HCT116 (cell line): ENCODE measurements around the gene CFAP410. TPM values are rescaled to one million over a fixed set of nuclear protein-coding genes. Genes with fewer than 3 reads are reported as not detected.

Experiments used
- ATAC-seq: fragments of 200-7000 bp; cut with Tn5 transposase; 2 replicates; pipeline ENCODE4 v1.9.1; 2020; ENCODE audit warnings: mild to moderate bottlenecking, moderate library complexity
- BruUV-seq: library from RNA; stranded (reverse); fragments of 400-500 nt; replicated peaks from 2 replicates; lab custom pipeline; 2021; lab: Mats Ljungman, UMichigan
- CTCF ChIA-PET: fragments of 300-600 bp; sonication (Branson Sonifier 250); formaldehyde crosslinking; loops from one replicate; lab custom pipeline; 2021; ENCODE audit warnings: antibody characterized with exemption; lab: Charles Lee
- POLR2A ChIA-PET: fragments of 300-600, 350-600 bp; sonication (Branson Sonifier 250); formaldehyde crosslinking; loops from one replicate; lab custom pipeline; 2021; ENCODE audit warnings: antibody characterized with exemption; lab: Charles Lee
- RAD21 ChIA-PET, 2 experiments: fragments of 300-600 bp; sonication (Branson Sonifier 250); formaldehyde crosslinking; loops; one replicate each; lab custom pipeline; 2023; ENCODE audit warnings: low total read pairs in 2 of 2; ENCODE audit not compliant: uncharacterized antibody in 2 of 2, unreplicated experiment in 2 of 2, low non-redundant PET in 1 of 2; lab: Charles Lee
- DNase-seq: peaks from one replicate; pipeline ENCODE4 v3.0.0-alpha.2; 2010; ENCODE audit warnings: low read depth, low spot score
- H2AFZ ChIP-seq: fragments of 200-600 bp; shearing (Covaris generic), sonication (generic); 2 replicates; pipeline ENCODE4 v1.6.1; 2017; ENCODE audit warnings: low read depth, mixed run types, mixed read lengths, antibody characterized with exemption, low read length; ENCODE audit not compliant: poor library complexity, severe bottlenecking
- H3K27ac ChIP-seq: 2 replicates; pipeline ENCODE4 v1.5.1; 2012; ENCODE audit warnings: low read depth, low read length
- H3K27me3 ChIP-seq: fragments of 200-600 bp; sonication (generic); 2 replicates; pipeline ENCODE4 v1.6.1; 2016; ENCODE audit warnings: mixed run types, low read length, mixed read lengths; ENCODE audit not compliant: insufficient read depth
- H3K36me3 ChIP-seq, 2 experiments: fragments of 200-500 bp in 1 of 2; fragments of 200-600 bp in 1 of 2; sonication (Bioruptor generic) in 1 of 2; sonication (generic) in 1 of 2; 2 replicates each; pipeline versions ENCODE4 v1.5.1 to v1.6.1; 2014 to 2016; ENCODE audit warnings: low read length in 2 of 2, inconsistent platforms in 1 of 2, mixed read lengths in 1 of 2, mixed run types in 1 of 2; ENCODE audit not compliant: insufficient read depth in 2 of 2, control insufficient read depth in 1 of 2
- H3K4me1 ChIP-seq, 2 experiments: fragments of 200-600 bp in 1 of 2; sonication (generic) in 1 of 2; 2 replicates each; pipeline versions ENCODE4 v1.5.1 to v1.6.1; 2012 to 2017; ENCODE audit warnings: low read length in 2 of 2, inconsistent platforms in 1 of 2, mild to moderate bottlenecking in 1 of 2, mixed read lengths in 1 of 2, mixed run types in 1 of 2, moderate library complexity in 1 of 2; ENCODE audit not compliant: insufficient read depth in 2 of 2, control insufficient read depth in 1 of 2
- H3K4me2 ChIP-seq: fragments of 200-600 bp; sonication (generic); 2 replicates; pipeline ENCODE4 v1.6.1; 2017; ENCODE audit warnings: mixed run types, low read length, mixed read lengths
- H3K4me3 ChIP-seq, 2 experiments: fragments of 200-600 bp in 1 of 2; sonication (generic) in 1 of 2; replicated peaks in 1 of 2; 2 replicates each; pipeline ENCODE4 v1.5.1; 2011 to 2016; ENCODE audit warnings: low read length in 2 of 2, control low read depth in 1 of 2, low read depth in 1 of 2, mild to moderate bottlenecking in 1 of 2, mixed read lengths in 1 of 2, mixed run types in 1 of 2
- H3K79me2 ChIP-seq: fragments of 200-600 bp; sonication (generic); 2 replicates; pipeline ENCODE4 v1.6.1; 2017; ENCODE audit warnings: mild to moderate bottlenecking, mixed run types, low read length, moderate library complexity, mixed read lengths; ENCODE audit not compliant: insufficient read depth
- H3K9ac ChIP-seq: fragments of 200-600 bp; sonication (generic); 2 replicates; pipeline ENCODE4 v1.6.1; 2016; ENCODE audit warnings: low read length, mixed read lengths
- H3K9me2 ChIP-seq: fragments of 200-600 bp; sonication (generic), shearing (Covaris generic); 2 replicates; pipeline ENCODE4 v1.6.1; 2017; ENCODE audit warnings: mixed run types, mild to moderate bottlenecking, moderate library complexity; ENCODE audit not compliant: insufficient read depth
- H3K9me3 ChIP-seq, 2 experiments: fragments of 200-500 bp in 1 of 2; fragments of 200-600 bp in 1 of 2; sonication (Bioruptor generic) in 1 of 2; sonication (generic) in 1 of 2; 2 replicates each; pipeline ENCODE4 v1.6.1; 2014 to 2017; ENCODE audit warnings: low read length in 2 of 2, mixed read lengths in 2 of 2, inconsistent platforms in 1 of 2, low read depth in 1 of 2, mild to moderate bottlenecking in 1 of 2, mixed run types in 1 of 2, moderate library complexity in 1 of 2; ENCODE audit not compliant: control insufficient read depth in 1 of 2, insufficient read depth in 1 of 2
- H4K20me1 ChIP-seq: fragments of 200-600 bp; sonication (generic), shearing (Covaris generic); 2 replicates; pipeline ENCODE4 v1.6.1; 2017; ENCODE audit warnings: mixed run types, mild to moderate bottlenecking, moderate library complexity; ENCODE audit not compliant: insufficient read depth
- CBX3 ChIP-seq: IDR thresholded peaks from 2 replicates; pipeline ENCODE4 v1.6.1; 2012; ENCODE audit warnings: low read depth
- EZH2 ChIP-seq: fragments of 200-600 bp; sonication (generic); IDR thresholded peaks from 2 replicates; pipeline ENCODE4 v1.6.1; 2017; ENCODE audit warnings: antibody characterized with exemption, mixed run types
- POLR2A ChIP-seq: IDR thresholded peaks from 2 replicates; pipeline ENCODE4 v1.7.0; 2011; ENCODE audit warnings: borderline replicate concordance; ENCODE audit not compliant: insufficient read depth, insufficient read length; ENCODE audit errors: extremely low read depth
- SIN3A ChIP-seq: IDR thresholded peaks from 2 replicates; pipeline ENCODE4 v1.6.1; 2012; ENCODE audit warnings: low read depth
- ZNF274 ChIP-seq: fragments of 200-500 bp; sonication (Bioruptor generic); IDR thresholded peaks from 2 replicates; pipeline ENCODE4 v1.6.1; 2014; ENCODE audit warnings: mild to moderate bottlenecking, low read depth, low read length, inconsistent platforms
- intact Hi-C: fragments of 100-400 bp; cut with micrococcal nuclease; formaldehyde crosslinking; loops from 2 replicates; pipeline ENCODE4 v1.10.0; 2022
- total RNA-seq: library from RNA; stranded (reverse); gene quantifications from one replicate; pipeline ENCODE4 v1.2.1, GENCODE V29; 2021; ENCODE audit not compliant: unreplicated experiment
- TF ChIP-seq, protein P1 (sequence below): IDR thresholded peaks from 2 replicates; pipeline ENCODE4 v1.6.1; 2012
- TF ChIP-seq, protein P2 (sequence below), 3 experiments: fragments of 200-600 bp in 1 of 3; sonication (generic) in 1 of 3; IDR thresholded peaks in 2 of 3; conservative IDR thresholded peaks in 1 of 3; 2 replicates each; pipeline ENCODE4 v1.5.1; 2012 to 2017; ENCODE audit warnings: low read depth in 2 of 3, low read length in 2 of 3, antibody characterized with exemption in 1 of 3, borderline replicate concordance in 1 of 3, control low read depth in 1 of 3, mild to moderate bottlenecking in 1 of 3, mixed read lengths in 1 of 3, mixed run types in 1 of 3, moderate library complexity in 1 of 3; ENCODE audit not compliant: insufficient read depth in 1 of 3

CFAP410 gene
- total RNA-seq, 1 experiment from 2014 or later: 15.3 TPM

DNA sequence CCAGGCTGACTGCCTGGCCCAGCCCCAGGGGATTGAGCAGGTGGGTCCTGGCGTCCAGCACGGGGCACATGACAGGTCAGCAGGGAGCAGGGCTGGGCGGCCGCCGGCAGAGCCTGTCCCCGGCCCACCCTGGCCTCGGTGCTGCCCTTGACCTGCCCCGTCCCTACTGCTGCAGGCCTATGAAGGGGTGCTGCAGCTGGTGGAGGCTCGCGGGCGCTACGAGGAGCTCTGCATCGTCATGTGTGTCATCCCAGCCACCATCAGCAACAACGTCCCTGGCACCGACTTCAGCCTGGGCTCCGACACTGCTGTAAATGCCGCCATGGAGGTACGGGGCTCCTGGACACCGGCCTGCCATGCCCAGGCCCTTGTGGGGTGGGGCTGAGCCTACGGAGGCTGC is 15.6 kb downstream of the CFAP410 start:
- intact Hi-C loops: no loop called here
- Histone ChIP-seq H3K9me3 (no peaks in the 10 kb centered on the region), H4K20me1 (no peaks in the 10 kb centered on the region), H3K36me3 (no peaks in the 10 kb centered on the region; a peak in 1 of 4 replicates), H3K27ac (no peak overlapping the region), H3K79me2 (no peaks in the 10 kb centered on the region), H3K27me3 (no peaks in the 10 kb centered on the region), H2AFZ (no peak overlapping the region), H3K4me2 (no peak overlapping the region), H3K4me1 (no peaks in the 10 kb centered on the region), H3K9me2 (no peaks in the 10 kb centered on the region), H3K9ac (no peak overlapping the region), H3K4me3 (no peak overlapping the region)
- RAD21 ChIA-PET: no interaction called here
- CTCF ChIA-PET: no interaction called here
- POLR2A ChIA-PET: no interaction called here
- ATAC-seq (no peak), DNase-seq (no peak)
- no peak for TF ChIP-seq ZNF274
- no peak for TF ChIP-seq EZH2
- TF ChIP-seq, protein P1, sequence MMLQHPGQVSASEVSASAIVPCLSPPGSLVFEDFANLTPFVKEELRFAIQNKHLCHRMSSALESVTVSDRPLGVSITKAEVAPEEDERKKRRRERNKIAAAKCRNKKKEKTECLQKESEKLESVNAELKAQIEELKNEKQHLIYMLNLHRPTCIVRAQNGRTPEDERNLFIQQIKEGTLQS: no peak
- TF ChIP-seq, protein P2, sequence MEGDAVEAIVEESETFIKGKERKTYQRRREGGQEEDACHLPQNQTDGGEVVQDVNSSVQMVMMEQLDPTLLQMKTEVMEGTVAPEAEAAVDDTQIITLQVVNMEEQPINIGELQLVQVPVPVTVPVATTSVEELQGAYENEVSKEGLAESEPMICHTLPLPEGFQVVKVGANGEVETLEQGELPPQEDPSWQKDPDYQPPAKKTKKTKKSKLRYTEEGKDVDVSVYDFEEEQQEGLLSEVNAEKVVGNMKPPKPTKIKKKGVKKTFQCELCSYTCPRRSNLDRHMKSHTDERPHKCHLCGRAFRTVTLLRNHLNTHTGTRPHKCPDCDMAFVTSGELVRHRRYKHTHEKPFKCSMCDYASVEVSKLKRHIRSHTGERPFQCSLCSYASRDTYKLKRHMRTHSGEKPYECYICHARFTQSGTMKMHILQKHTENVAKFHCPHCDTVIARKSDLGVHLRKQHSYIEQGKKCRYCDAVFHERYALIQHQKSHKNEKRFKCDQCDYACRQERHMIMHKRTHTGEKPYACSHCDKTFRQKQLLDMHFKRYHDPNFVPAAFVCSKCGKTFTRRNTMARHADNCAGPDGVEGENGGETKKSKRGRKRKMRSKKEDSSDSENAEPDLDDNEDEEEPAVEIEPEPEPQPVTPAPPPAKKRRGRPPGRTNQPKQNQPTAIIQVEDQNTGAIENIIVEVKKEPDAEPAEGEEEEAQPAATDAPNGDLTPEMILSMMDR (IDR thresholded peaks at IDR 0.05 in 2 of 3, conservative IDR thresholded peaks at IDR 0.05 in 1 of 3; ENCODE audit: borderline replicate concordance in 1 of 3, insufficient read depth in 1 of 3, low read depth in 2 of 3, low read length in 2 of 3): no peak
- BruUV-seq: no TSS peak

DNA sequence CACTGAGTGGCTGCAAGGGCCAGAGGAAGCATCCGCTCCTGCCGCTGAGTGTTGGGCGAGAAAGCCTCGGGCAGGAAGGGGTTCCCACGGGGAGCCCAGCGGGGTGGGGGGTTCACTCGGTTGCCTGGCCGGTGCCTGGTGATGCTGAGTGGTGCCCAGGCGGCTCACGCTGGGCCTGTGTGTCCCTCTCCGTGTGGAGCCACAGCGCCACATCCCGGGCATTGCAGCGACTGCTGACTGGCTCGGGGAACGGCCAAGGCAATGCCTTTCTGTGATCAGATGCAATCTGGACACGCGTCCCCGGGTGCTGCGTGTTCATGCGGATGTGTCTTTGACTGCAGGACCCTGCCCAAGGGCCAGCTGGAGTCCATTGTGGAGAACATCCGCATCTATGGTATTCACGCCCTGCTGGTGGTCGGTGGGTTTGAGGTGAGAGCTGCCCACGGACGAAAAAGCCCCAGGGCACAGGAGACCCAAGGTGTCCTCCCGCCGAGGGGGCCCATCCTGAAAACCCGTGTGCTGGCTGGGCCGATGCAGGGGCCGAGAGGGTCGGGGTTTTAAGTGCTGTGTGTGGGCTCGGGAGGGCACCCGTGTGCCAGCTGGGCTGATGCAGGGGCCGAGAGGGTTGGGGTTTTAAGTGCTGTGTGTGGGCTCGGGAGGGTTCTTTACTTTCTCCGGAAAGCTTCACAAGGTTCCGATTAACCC is 16.4 kb downstream of the CFAP410 start:
- RAD21 ChIA-PET: no interaction called here
- POLR2A ChIA-PET: no interaction called here
- Histone ChIP-seq H4K20me1 (no peaks in the 10 kb centered on the region), H3K4me1 (no peaks in the 10 kb centered on the region), H3K4me2 (no peak overlapping the region), H3K79me2 (no peaks in the 10 kb centered on the region), H3K27me3 (no peaks in the 10 kb centered on the region)
- DNase-seq: no peak
- CTCF ChIA-PET: no interaction called here
- TF ChIP-seq SIN3A (no peak), POLR2A (no peak), CBX3 (no peak)
- TF ChIP-seq, all 23 proteins: peak for 0
- Histone ChIP-seq H3K27ac (no peak overlapping the region), H3K9me3 (no peaks in the 10 kb centered on the region), H3K36me3 (no peaks in the 10 kb centered on the region; a peak in 1 of 4 replicates), H3K4me3 (no peak overlapping the region), H2AFZ (no peak overlapping the region), H3K9me2 (no peaks in the 10 kb centered on the region), H3K9ac (no peak overlapping the region)
- no TSS peak for BruUV-seq
- ATAC-seq: no peak
- intact Hi-C loops: no loop called here
